ENCODE data around the gene FBN3.

Gene FBN3

GRCh38 chr19:8149261-8150094, at the start of gene FBN3:
TSS of gene FBN3 (minus strand) at chr19:8149592. CDS start at chr19:8147480, 2,112 bp downstream.
- no peak within 1 kb of the TSS for H3K4me3 ChIP-seq (ENCODE audit: control insufficient read depth, low read depth, low read length)
- DNase-seq (ENCODE audit: low read depth) = no peak
- TF ChIP-seq CTCF (conservative IDR thresholded peaks at IDR 0.05; ENCODE audit: control insufficient read depth, insufficient read depth, low read depth, low read length) = no peak

- DNase-seq (ENCODE audit: low read depth) = no peak
- H3K4me3 ChIP-seq (ENCODE audit: control insufficient read depth, low read depth, low read length) = no peak overlapping the region
- TF ChIP-seq CTCF (conservative IDR thresholded peaks at IDR 0.05; ENCODE audit: control insufficient read depth, insufficient read depth, low read depth, low read length) = no peak
Measured at GRCh38 chr19:8196271-8196927, 47.0 kb upstream of the FBN3 start.

GRCh38 chr19:8194528-8195267, 45.3 kb upstream of the FBN3 start:
- no peak for TF ChIP-seq CTCF (conservative IDR thresholded peaks at IDR 0.05; ENCODE audit: control insufficient read depth, insufficient read depth, low read depth, low read length)
- no peak for DNase-seq (ENCODE audit: low read depth)
- no peak overlapping the region for H3K4me3 ChIP-seq (ENCODE audit: control insufficient read depth, low read depth, low read length)

- TF ChIP-seq CTCF (conservative IDR thresholded peaks at IDR 0.05; ENCODE audit: control insufficient read depth, insufficient read depth, low read depth, low read length) = no peak
- H3K4me3 ChIP-seq (ENCODE audit: control insufficient read depth, low read depth, low read length) = no peak overlapping the region
- DNase-seq (ENCODE audit: low read depth) = no peak
Measured at GRCh38 chr19:8192221-8192820, 42.9 kb upstream of the FBN3 start.

GRCh38 chr19:8185343-8186068, 36.1 kb upstream of the FBN3 start:
- DNase-seq (ENCODE audit: low read depth) = no peak
- TF ChIP-seq CTCF (conservative IDR thresholded peaks at IDR 0.05; ENCODE audit: control insufficient read depth, insufficient read depth, low read depth, low read length) = no peak

GRCh38 chr19:8184274-8184673, 34.9 kb upstream of the FBN3 start:
- no peak overlapping the region for H3K4me3 ChIP-seq (ENCODE audit: control insufficient read depth, low read depth, low read length)
- no peak for DNase-seq (ENCODE audit: low read depth)
- no peak for TF ChIP-seq CTCF (conservative IDR thresholded peaks at IDR 0.05; ENCODE audit: control insufficient read depth, insufficient read depth, low read depth, low read length)

More at GRCh38 chr19:8185343-8186068, 36.1 kb upstream of the FBN3 start:
- no peak overlapping the region for H3K4me3 ChIP-seq (ENCODE audit: control insufficient read depth, low read depth, low read length)
